Astrocyte (in vitro differentiated cells and primary cell): ENCODE data around the gene SPHK1. TPM values are rescaled to one million over a fixed set of nuclear protein-coding genes. Genes with fewer than 3 reads are reported as not detected.

Experiments
- DNase-seq: peaks from one replicate; pipeline ENCODE4 v3.0.0-alpha.2; 2010; ENCODE audit warnings: low read depth
- FAIRE-seq: peaks from 2 replicates; lab custom pipeline; 2011; peaks lifted over from hg19 to GRCh38; lab: Jason Lieb, UNC
- H2AFZ ChIP-seq: 2 replicates; pipeline ENCODE4 v1.6.0; 2012; ENCODE audit warnings: low read depth, low read length, inconsistent platforms
- H3K27ac ChIP-seq: 2 replicates; pipeline ENCODE4 v1.5.1; 2011; ENCODE audit warnings: low read depth, low read length, inconsistent platforms
- H3K27me3 ChIP-seq: 2 replicates; pipeline ENCODE4 v1.6.0; 2011; ENCODE audit warnings: low read length, inconsistent platforms; ENCODE audit not compliant: insufficient read depth
- H3K36me3 ChIP-seq: 2 replicates; pipeline ENCODE4 v1.5.1; 2011; ENCODE audit warnings: low read length, inconsistent platforms; ENCODE audit not compliant: insufficient read depth
- H3K4me1 ChIP-seq: 2 replicates; pipeline ENCODE4 v1.5.1; 2011; ENCODE audit warnings: low read length, inconsistent platforms; ENCODE audit not compliant: insufficient read depth
- H3K4me2 ChIP-seq: 2 replicates; pipeline ENCODE4 v1.6.0; 2012; ENCODE audit warnings: low read length, inconsistent platforms
- H3K4me3 ChIP-seq: 2 replicates; pipeline ENCODE4 v1.5.1; 2011; ENCODE audit warnings: low read depth, mild to moderate bottlenecking, low read length, inconsistent platforms; ENCODE audit not compliant: insufficient read depth
- H3K79me2 ChIP-seq: 2 replicates; pipeline ENCODE4 v1.6.0; 2012; ENCODE audit warnings: mild to moderate bottlenecking, low read length, inconsistent platforms; ENCODE audit not compliant: insufficient read depth
- H3K9ac ChIP-seq: 2 replicates; pipeline ENCODE4 v1.6.0; 2012; ENCODE audit warnings: mild to moderate bottlenecking, low read length, inconsistent platforms
- H3K9me3 ChIP-seq: 2 replicates; pipeline ENCODE4 v1.5.1; 2012; ENCODE audit warnings: low read depth, mild to moderate bottlenecking, low read length, inconsistent platforms; ENCODE audit not compliant: insufficient read depth
- H4K20me1 ChIP-seq: 2 replicates; pipeline ENCODE4 v1.6.0; 2012; ENCODE audit warnings: low read length, inconsistent platforms; ENCODE audit not compliant: insufficient read depth
- H3K27ac Mint-ChIP-seq: one replicate; pipeline ENCODE4 v1.8.0; 2021; ENCODE audit warnings: mild to moderate bottlenecking, mixed read lengths; ENCODE audit not compliant: unreplicated experiment
- H3K27me3 Mint-ChIP-seq: one replicate; pipeline ENCODE4 v1.8.0; 2021; ENCODE audit warnings: low read depth, mixed read lengths; ENCODE audit not compliant: unreplicated experiment
- H3K36me3 Mint-ChIP-seq: one replicate; pipeline ENCODE4 v1.8.0; 2021; ENCODE audit warnings: low read depth, mixed read lengths; ENCODE audit not compliant: unreplicated experiment
- H3K4me1 Mint-ChIP-seq: one replicate; pipeline ENCODE4 v1.8.0; 2021; ENCODE audit warnings: low read depth, mixed read lengths; ENCODE audit not compliant: unreplicated experiment
- H3K4me3 Mint-ChIP-seq: one replicate; pipeline ENCODE4 v1.8.0; 2021; ENCODE audit warnings: mild to moderate bottlenecking, moderate library complexity, mixed read lengths; ENCODE audit not compliant: unreplicated experiment
- H3K9me3 Mint-ChIP-seq: one replicate; pipeline ENCODE4 v1.8.0; 2021; ENCODE audit warnings: mild to moderate bottlenecking, mixed read lengths; ENCODE audit not compliant: unreplicated experiment
- EZH2 ChIP-seq: IDR thresholded peaks from 2 replicates; pipeline ENCODE4 v1.6.1; 2012; ENCODE audit warnings: mild to moderate bottlenecking, low read length, inconsistent platforms; ENCODE audit not compliant: insufficient read depth
- total RNA-seq: library from RNA; stranded (reverse); gene quantifications from 2 replicates; pipeline ENCODE4 v1.2.1, GENCODE V29; 2021
- TF ChIP-seq, protein P1 (sequence below): IDR thresholded peaks from 2 replicates; pipeline ENCODE4 v1.5.1; 2011; ENCODE audit warnings: low read depth, mild to moderate bottlenecking, inconsistent platforms, low read length, moderate library complexity; ENCODE audit not compliant: insufficient read depth

Gene SPHK1
- total RNA-seq, 1 donor from 2014 or later, result 34.8 TPM

DNA sequence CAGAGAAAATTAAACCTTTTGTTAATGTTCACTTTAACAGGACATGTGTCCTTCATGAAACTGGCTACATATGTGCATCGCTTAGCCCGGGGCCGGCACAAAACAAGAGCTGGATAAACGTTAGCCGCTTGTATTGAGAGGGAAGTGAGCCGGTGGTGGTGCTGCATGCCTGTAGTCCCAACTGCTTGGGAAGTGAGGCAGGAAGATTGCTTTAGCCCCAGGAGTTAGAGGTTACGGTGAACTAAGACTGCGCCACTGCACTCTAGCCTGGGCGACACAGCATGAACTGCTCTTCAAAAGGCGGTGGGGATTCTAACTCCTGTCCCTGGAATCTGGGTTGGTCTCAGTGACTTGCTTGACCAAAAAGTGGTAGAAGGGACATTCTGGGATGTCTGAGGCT lies 15.0 kb upstream of the SPHK1 start:
- TF ChIP-seq, protein P1, sequence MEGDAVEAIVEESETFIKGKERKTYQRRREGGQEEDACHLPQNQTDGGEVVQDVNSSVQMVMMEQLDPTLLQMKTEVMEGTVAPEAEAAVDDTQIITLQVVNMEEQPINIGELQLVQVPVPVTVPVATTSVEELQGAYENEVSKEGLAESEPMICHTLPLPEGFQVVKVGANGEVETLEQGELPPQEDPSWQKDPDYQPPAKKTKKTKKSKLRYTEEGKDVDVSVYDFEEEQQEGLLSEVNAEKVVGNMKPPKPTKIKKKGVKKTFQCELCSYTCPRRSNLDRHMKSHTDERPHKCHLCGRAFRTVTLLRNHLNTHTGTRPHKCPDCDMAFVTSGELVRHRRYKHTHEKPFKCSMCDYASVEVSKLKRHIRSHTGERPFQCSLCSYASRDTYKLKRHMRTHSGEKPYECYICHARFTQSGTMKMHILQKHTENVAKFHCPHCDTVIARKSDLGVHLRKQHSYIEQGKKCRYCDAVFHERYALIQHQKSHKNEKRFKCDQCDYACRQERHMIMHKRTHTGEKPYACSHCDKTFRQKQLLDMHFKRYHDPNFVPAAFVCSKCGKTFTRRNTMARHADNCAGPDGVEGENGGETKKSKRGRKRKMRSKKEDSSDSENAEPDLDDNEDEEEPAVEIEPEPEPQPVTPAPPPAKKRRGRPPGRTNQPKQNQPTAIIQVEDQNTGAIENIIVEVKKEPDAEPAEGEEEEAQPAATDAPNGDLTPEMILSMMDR, result no peak
- no peak for TF ChIP-seq EZH2
- Mint-ChIP-seq H3K4me3 (no peak overlapping the region), H3K27me3 (no peaks in the 10 kb centered on the region), H3K9me3 (peaks cover 2% of the 10 kb centered on the region), H3K4me1 (peaks cover 17% of the 10 kb centered on the region), H3K36me3 (peaks cover 5% of the 10 kb centered on the region), H3K27ac (no peak overlapping the region)
- Histone ChIP-seq H3K4me3 (peak overlapping the region; percentile 35), H3K79me2 (peaks cover 8% of the 10 kb centered on the region), H3K4me1 (peaks cover 51% of the 10 kb centered on the region), H3K27ac (peak overlapping the region; percentile 100), H3K36me3 (no peaks in the 10 kb centered on the region), H3K9me3 (no peaks in the 10 kb centered on the region), H2AFZ (no peak overlapping the region), H3K4me2 (peak overlapping the region; percentile 72), H3K27me3 (no peaks in the 10 kb centered on the region), H3K9ac (peak overlapping the region; percentile 85), H4K20me1 (no peaks in the 10 kb centered on the region)
- DNase-seq (no peak), FAIRE-seq (no peak)

DNA sequence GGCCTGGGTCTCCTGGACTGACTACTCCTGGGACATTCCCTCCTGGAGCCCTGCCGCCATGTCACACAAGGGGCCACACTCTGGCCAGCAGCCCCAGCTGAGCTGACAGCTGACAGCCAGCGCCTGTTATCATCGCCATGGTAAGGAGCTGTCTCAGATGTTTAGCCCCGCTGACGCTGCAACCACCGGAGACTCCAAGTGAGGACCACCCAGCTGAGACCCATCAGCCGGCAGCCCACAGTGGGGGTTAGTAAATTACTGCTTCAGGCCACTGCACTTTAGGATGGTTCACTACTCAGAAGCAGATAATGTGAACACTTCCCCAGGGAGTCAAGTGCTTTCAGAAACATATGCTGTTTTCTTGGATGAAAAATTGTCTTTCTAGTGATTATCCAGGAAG lies 14.6 kb upstream of the SPHK1 start:
- Histone ChIP-seq H3K4me1 (peaks cover 51% of the 10 kb centered on the region), H3K27ac (peak overlapping the region; percentile 100), H3K36me3 (no peaks in the 10 kb centered on the region), H3K9me3 (no peaks in the 10 kb centered on the region), H3K79me2 (peaks cover 8% of the 10 kb centered on the region), H3K4me3 (peak overlapping the region; percentile 7), H3K27me3 (no peaks in the 10 kb centered on the region), H4K20me1 (no peaks in the 10 kb centered on the region), H3K4me2 (peak overlapping the region; percentile 72), H2AFZ (no peak overlapping the region), H3K9ac (peak overlapping the region; percentile 85)
- DNase-seq (no peak), FAIRE-seq (no peak)
- TF ChIP-seq EZH2, result no peak
- TF ChIP-seq, protein P1, result no peak
- Mint-ChIP-seq H3K36me3 (peaks cover 5% of the 10 kb centered on the region), H3K27me3 (no peaks in the 10 kb centered on the region), H3K27ac (peak overlapping the region; percentile 95), H3K9me3 (peaks cover 2% of the 10 kb centered on the region), H3K4me3 (no peak overlapping the region), H3K4me1 (peaks cover 17% of the 10 kb centered on the region)

DNA sequence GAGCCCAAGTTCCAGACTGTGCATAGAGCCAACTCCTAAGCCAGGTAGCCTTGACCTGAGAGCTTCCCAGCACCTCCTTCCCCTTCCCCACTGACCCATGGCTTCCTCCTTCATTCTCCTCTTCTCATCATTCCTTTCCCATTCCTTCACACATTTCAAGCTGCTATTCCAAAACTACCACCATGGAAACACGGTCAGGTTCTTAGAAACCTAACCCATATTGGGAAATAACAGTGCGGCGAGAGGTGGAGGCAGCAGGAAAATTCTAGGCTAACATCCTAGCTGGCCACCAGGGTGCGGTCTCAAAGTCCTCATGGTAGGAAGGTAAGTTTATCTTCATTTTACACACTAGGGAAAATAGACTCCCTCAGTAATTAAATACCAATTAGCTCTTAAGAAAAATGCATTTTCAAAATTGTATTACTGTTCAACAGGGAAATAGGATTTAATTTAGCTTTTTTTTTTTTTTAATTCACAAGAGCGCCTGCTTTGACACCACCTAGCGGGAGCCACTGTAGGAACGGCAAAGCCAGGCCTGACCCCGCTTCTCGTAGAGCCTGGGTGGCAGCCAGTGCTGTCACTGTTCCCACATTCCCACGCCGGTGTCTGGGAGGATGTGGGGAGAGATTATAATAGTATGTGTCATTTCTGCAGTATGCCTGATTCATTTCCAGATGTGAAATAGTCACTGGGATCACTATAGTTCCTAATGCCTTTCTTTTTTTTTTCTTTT lies 14.0 kb upstream of the SPHK1 start:
- FAIRE-seq (no peak), DNase-seq (peak; percentile 96)
- no peak for TF ChIP-seq EZH2
- TF ChIP-seq, protein P1, result peak; percentile 66
- H3K4me1 Mint-ChIP-seq, result peaks cover 17% of the 10 kb centered on the region
- no peaks in the 10 kb centered on the region for H3K9me3 ChIP-seq
- H3K27ac Mint-ChIP-seq, result peak overlapping the region; percentile 95
- H3K36me3 ChIP-seq, result no peaks in the 10 kb centered on the region
- H3K79me2 ChIP-seq, result peaks cover 8% of the 10 kb centered on the region
- peaks cover 51% of the 10 kb centered on the region for H3K4me1 ChIP-seq
- peak overlapping the region; percentile 85 for H3K9ac ChIP-seq
- no peak overlapping the region for H2AFZ ChIP-seq
- H3K27ac ChIP-seq, result peak overlapping the region; percentile 100
- peak overlapping the region; percentile 7 for H3K4me3 ChIP-seq
- H3K4me2 ChIP-seq, result peak overlapping the region; percentile 72
- H3K27me3 ChIP-seq, result no peaks in the 10 kb centered on the region
- H3K9me3 Mint-ChIP-seq, result peaks cover 2% of the 10 kb centered on the region
- H3K27me3 Mint-ChIP-seq, result no peaks in the 10 kb centered on the region
- no peak overlapping the region for H3K4me3 Mint-ChIP-seq
- no peaks in the 10 kb centered on the region for H4K20me1 ChIP-seq
- peaks cover 5% of the 10 kb centered on the region for H3K36me3 Mint-ChIP-seq
